C4-2B (cell line): ENCODE results near the gene SPG21.

Experiments
- CTCF ChIP-seq: fragments of 450-650 bp; conservative IDR thresholded peaks from 2 replicates; pipeline ENCODE4 v1.5.1; 2017; ENCODE audit warnings: mild to moderate bottlenecking
- ZFX ChIP-seq: fragments of 450-650 bp; IDR thresholded peaks from 2 replicates; pipeline ENCODE4 v1.6.1; 2017

DNA sequence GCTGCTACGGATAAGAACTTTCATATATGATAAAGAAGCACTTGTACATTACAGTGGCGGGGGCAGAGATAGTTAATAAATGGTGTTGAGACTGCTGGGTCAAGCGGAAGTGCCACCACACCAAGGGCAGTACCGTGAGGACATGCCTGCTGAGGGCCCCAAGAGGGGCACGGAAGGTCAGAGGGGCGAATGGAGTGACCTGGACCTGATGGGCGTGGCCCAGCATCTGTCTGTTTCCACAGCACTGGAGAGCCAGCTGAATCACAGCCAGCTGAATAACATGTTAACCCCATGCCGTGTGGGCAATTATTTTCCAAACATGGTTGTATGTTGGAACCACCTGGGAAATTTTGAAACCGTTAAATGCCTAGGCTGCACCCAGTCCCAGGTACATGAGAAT lies 40.8 kb downstream of the SPG21 start:
- no peak for TF ChIP-seq CTCF
- no peak for TF ChIP-seq ZFX
